Measurements from ENCODE around the gene SOX18. TPM values are rescaled to one million over a fixed set of nuclear protein-coding genes. Genes with fewer than 3 reads are reported as not detected.

SOX18 gene
- total and polyA plus RNA-seq, 2 of the 13 experiments (the other 11 are each of a cell fraction or from before 2014, with no cell fraction given) = 1.6 to 1.9 TPM

- TF ChIP-seq, protein P1, sequence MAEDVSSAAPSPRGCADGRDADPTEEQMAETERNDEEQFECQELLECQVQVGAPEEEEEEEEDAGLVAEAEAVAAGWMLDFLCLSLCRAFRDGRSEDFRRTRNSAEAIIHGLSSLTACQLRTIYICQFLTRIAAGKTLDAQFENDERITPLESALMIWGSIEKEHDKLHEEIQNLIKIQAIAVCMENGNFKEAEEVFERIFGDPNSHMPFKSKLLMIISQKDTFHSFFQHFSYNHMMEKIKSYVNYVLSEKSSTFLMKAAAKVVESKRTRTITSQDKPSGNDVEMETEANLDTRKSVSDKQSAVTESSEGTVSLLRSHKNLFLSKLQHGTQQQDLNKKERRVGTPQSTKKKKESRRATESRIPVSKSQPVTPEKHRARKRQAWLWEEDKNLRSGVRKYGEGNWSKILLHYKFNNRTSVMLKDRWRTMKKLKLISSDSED (CRISPR knock-in tag; IDR thresholded peaks at IDR 0.05) = no peak
- TF ChIP-seq NFIB (CRISPR knock-in tag; IDR thresholded peaks at IDR 0.05; ENCODE audit: borderline replicate concordance) (no peak), POLR2AphosphoS5 (IDR thresholded peaks at IDR 0.05; ENCODE audit: low read depth, low read length) (peak; percentile 93), FOSL1 (CRISPR knock-in tag; IDR thresholded peaks at IDR 0.05; ENCODE audit: borderline replicate concordance) (no peak), ZNF589 (CRISPR knock-in tag; conservative IDR thresholded peaks at IDR 0.05) (peak; percentile 94; the same call in 1 of the 2 replicates), ZFP36L2 (CRISPR knock-in tag; IDR thresholded peaks at IDR 0.05) (no peak), ZNF441 (CRISPR knock-in tag; IDR thresholded peaks at IDR 0.05; ENCODE audit: borderline replicate concordance) (no peak), ELF1 (CRISPR knock-in tag; IDR thresholded peaks at IDR 0.05) (0 out of 2 replicates have a peak, but pooled peaks have one; percentile 30), ZNF101 (CRISPR knock-in tag; IDR thresholded peaks at IDR 0.05; ENCODE audit: borderline replicate concordance, low read depth) (peak; percentile 69; the same call in 1 of the 2 replicates), ZNF580 (CRISPR knock-in tag; IDR thresholded peaks at IDR 0.05; ENCODE audit: borderline replicate concordance, low read depth) (peak; percentile 87; the same call in 1 of the 2 replicates), XRCC5 (optimal IDR thresholded peaks at IDR 0.05; ENCODE audit: low read length) (peak; percentile 89), ZSCAN29 (CRISPR knock-in tag; conservative IDR thresholded peaks at IDR 0.05) (no peak; the same call in 1 of the 2 replicates), TARDBP (CRISPR knock-in tag; IDR thresholded peaks at IDR 0.05) (no peak; the same call in 1 of the 2 replicates), ZNF577 (CRISPR knock-in tag; IDR thresholded peaks at IDR 0.05; ENCODE audit: borderline replicate concordance, low read depth) (no peak), KLF16 (CRISPR knock-in tag; IDR thresholded peaks at IDR 0.05) (peak; percentile 83 to 90), MATR3 (CRISPR knock-in tag; IDR thresholded peaks at IDR 0.05) (no peak), BORCS8-MEF2B (CRISPR knock-in tag; IDR thresholded peaks at IDR 0.05) (0 out of 2 replicates have a peak, but pooled peaks have one; percentile 43), ZNF790 (CRISPR knock-in tag; IDR thresholded peaks at IDR 0.05; ENCODE audit: borderline replicate concordance) (no peak), ZSCAN21 (CRISPR knock-in tag; IDR thresholded peaks at IDR 0.05; ENCODE audit: borderline replicate concordance) (peak; percentile 71), ZNF225 (CRISPR knock-in tag; IDR thresholded peaks at IDR 0.05) (peak; percentile 42; the same call in 1 of the 2 replicates), HOXA9 (CRISPR knock-in tag; IDR thresholded peaks at IDR 0.05; ENCODE audit: borderline replicate concordance) (peak; percentile 48; the same call in 1 of the 2 replicates)
- TF ChIP-seq, protein P2, sequence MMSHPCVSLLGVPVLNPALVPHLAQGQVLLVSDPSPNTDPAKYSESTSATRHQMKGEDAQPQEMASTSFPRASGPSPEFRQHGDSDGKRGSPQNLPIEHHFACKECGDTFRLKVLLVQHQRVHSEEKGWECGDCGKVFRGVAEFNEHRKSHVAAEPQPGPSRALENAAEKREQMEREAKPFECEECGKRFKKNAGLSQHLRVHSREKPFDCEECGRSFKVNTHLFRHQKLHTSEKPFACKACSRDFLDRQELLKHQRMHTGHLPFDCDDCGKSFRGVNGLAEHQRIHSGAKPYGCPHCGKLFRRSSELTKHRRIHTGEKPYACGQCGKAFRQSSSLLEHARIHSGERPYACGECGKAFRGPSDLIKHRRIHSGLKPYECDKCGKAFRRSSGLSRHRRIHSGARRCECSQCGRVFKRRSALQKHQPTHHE (CRISPR knock-in tag; IDR thresholded peaks at IDR 0.05; ENCODE audit: borderline replicate concordance) = no peak
- TF ChIP-seq, protein P3, sequence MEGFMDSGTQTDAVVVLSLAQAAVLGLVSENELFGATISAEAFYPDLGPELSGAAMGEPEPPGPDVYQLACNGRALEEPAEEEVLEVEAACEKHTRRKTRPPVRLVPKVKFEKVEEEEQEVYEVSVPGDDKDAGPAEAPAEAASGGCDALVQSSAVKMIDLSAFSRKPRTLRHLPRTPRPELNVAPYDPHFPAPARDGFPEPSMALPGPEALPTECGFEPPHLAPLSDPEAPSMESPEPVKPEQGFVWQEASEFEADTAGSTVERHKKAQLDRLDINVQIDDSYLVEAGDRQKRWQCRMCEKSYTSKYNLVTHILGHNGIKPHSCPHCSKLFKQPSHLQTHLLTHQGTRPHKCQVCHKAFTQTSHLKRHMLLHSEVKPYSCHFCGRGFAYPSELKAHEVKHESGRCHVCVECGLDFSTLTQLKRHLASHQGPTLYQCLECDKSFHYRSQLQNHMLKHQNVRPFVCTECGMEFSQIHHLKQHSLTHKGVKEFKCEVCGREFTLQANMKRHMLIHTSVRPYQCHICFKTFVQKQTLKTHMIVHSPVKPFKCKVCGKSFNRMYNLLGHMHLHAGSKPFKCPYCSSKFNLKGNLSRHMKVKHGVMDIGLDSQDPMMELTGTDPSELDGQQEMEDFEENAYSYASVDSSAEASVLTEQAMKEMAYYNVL (CRISPR knock-in tag; IDR thresholded peaks at IDR 0.05; ENCODE audit: borderline replicate concordance) = no peak
- TF ChIP-seq, protein P4, sequence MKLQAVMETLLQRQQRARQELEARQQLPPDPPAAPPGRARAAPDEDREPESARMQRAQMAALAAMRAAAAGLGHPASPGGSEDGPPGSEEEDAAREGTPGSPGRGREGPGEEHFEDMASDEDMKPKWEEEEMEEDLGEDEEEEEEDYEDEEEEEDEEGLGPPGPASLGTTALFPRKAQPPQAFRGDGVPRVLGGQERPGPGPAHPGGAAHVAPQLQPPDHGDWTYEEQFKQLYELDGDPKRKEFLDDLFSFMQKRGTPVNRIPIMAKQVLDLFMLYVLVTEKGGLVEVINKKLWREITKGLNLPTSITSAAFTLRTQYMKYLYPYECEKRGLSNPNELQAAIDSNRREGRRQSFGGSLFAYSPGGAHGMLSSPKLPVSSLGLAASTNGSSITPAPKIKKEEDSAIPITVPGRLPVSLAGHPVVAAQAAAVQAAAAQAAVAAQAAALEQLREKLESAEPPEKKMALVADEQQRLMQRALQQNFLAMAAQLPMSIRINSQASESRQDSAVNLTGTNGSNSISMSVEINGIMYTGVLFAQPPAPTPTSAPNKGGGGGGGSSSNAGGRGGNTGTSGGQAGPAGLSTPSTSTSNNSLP (IDR thresholded peaks at IDR 0.05; ENCODE audit: low read depth, low read length) = 0 out of 2 replicates have a peak, but pooled peaks have one; percentile 65
Measured at GRCh38 chr20:64035933-64036345, 13.5 kb downstream of the SOX18 start, which contains the start of gene C20orf204 (continued).

Data from HepG2 (cell line).